Parathyroid adenoma (tissue), 2 donors: ENCODE data around the gene FAM241A.

Experiments
- H2AFZ ChIP-seq: fragments of 300-600 bp; sonication (generic); one replicate; pipeline ENCODE4 v1.7.0; 2017; ENCODE audit warnings: antibody characterized with exemption, mild to moderate bottlenecking
- H3K27ac ChIP-seq: fragments of 300-600 bp; sonication (generic); one replicate; pipeline ENCODE4 v1.7.0; 2017
- H3K27me3 ChIP-seq: fragments of 300-600 bp; sonication (generic); one replicate; pipeline ENCODE4 v1.7.0; 2017; ENCODE audit warnings: low read length; ENCODE audit not compliant: control insufficient read depth, insufficient read depth
- H3K36me3 ChIP-seq: fragments of 300-600 bp; sonication (generic); one replicate; pipeline ENCODE4 v1.7.0; 2017; ENCODE audit warnings: low read length; ENCODE audit not compliant: control insufficient read depth, insufficient read depth
- H3K4me1 ChIP-seq: fragments of 300-600 bp; sonication (generic); one replicate; pipeline ENCODE4 v1.7.0; 2017; ENCODE audit warnings: control low read depth
- H3K4me2 ChIP-seq: fragments of 300-600 bp; sonication (generic); one replicate; pipeline ENCODE4 v1.7.0; 2017; ENCODE audit warnings: low read length
- H3K4me3 ChIP-seq: fragments of 300-600 bp; sonication (generic); one replicate; pipeline ENCODE4 v1.7.0; 2017; ENCODE audit warnings: low read depth, low read length
- H3K79me2 ChIP-seq: fragments of 300-600 bp; sonication (generic); one replicate; pipeline ENCODE4 v1.7.0; 2017; ENCODE audit warnings: control low read depth
- H3K9ac ChIP-seq: fragments of 300-600 bp; sonication (generic); one replicate; pipeline ENCODE4 v1.7.0; 2017; ENCODE audit warnings: mild to moderate bottlenecking
- H3K9me3 ChIP-seq: fragments of 300-600 bp; sonication (generic); one replicate; pipeline ENCODE4 v1.7.0; 2017; ENCODE audit warnings: low read length; ENCODE audit not compliant: control insufficient read depth
- CTCF ChIP-seq: fragments of 300-600 bp; sonication (generic); IDR thresholded peaks from one replicate; pipeline ENCODE4 v1.7.0; 2017; ENCODE audit warnings: antibody characterized with exemption, mild to moderate bottlenecking
- donor health status: primary hyperparathyroidism.

The FAM241A gene

GRCh38 chr4:112130906-112131305, 14.3 kb upstream of the FAM241A start:
- no peaks in the 10 kb centered on the region for H3K4me1 ChIP-seq
- no peak for TF ChIP-seq CTCF
- H3K79me2 ChIP-seq: no peaks in the 10 kb centered on the region
- no peak overlapping the region for H3K4me2 ChIP-seq
- H3K27me3 ChIP-seq: no peaks in the 10 kb centered on the region
- no peak overlapping the region for H3K9ac ChIP-seq
- no peaks in the 10 kb centered on the region for H3K36me3 ChIP-seq
- H2AFZ ChIP-seq: peak overlapping the region; percentile 33
- H3K27ac ChIP-seq: no peak overlapping the region
- H3K9me3 ChIP-seq: no peaks in the 10 kb centered on the region
- H3K4me3 ChIP-seq: no peak overlapping the region

- H3K27me3 ChIP-seq: no peaks in the 10 kb centered on the region
- no peak overlapping the region for H3K27ac ChIP-seq
- no peak for TF ChIP-seq CTCF
Observed at GRCh38 chr4:112136551-112136950, 8.7 kb upstream of the FAM241A start.

GRCh38 chr4:112138538-112138937, 6.7 kb upstream of the FAM241A start:
- no peaks in the 10 kb centered on the region for H3K9me3 ChIP-seq
- H3K27ac ChIP-seq: no peak overlapping the region
- no peak overlapping the region for H2AFZ ChIP-seq
- no peaks in the 10 kb centered on the region for H3K27me3 ChIP-seq
- H3K9ac ChIP-seq: no peak overlapping the region
- H3K4me3 ChIP-seq: no peak overlapping the region
- no peaks in the 10 kb centered on the region for H3K4me1 ChIP-seq
- H3K79me2 ChIP-seq: no peaks in the 10 kb centered on the region
- H3K36me3 ChIP-seq: no peaks in the 10 kb centered on the region
- no peak for TF ChIP-seq CTCF
- no peak overlapping the region for H3K4me2 ChIP-seq

More at GRCh38 chr4:112136551-112136950, 8.7 kb upstream of the FAM241A start:
- Histone ChIP-seq H3K4me1 (no peaks in the 10 kb centered on the region), H3K9me3 (no peaks in the 10 kb centered on the region), H3K4me3 (no peak overlapping the region), H3K9ac (no peak overlapping the region), H3K36me3 (no peaks in the 10 kb centered on the region), H3K4me2 (no peak overlapping the region), H2AFZ (no peak overlapping the region), H3K79me2 (no peaks in the 10 kb centered on the region)

- Histone ChIP-seq H3K27ac (peak overlapping the region; percentile 47), H3K79me2 (no peaks in the 10 kb centered on the region), H2AFZ (no peak overlapping the region), H3K36me3 (no peaks in the 10 kb centered on the region), H3K9ac (no peak overlapping the region), H3K4me3 (no peak overlapping the region), H3K27me3 (no peaks in the 10 kb centered on the region), H3K4me1 (no peaks in the 10 kb centered on the region), H3K9me3 (no peaks in the 10 kb centered on the region), H3K4me2 (no peak overlapping the region)
- TF ChIP-seq CTCF: no peak
Observed at GRCh38 chr4:112140536-112140935, 4.7 kb upstream of the FAM241A start.

GRCh38 chr4:112141366-112142138, 3.7 kb upstream of the FAM241A start:
- Histone ChIP-seq H3K4me2 (no peak overlapping the region), H2AFZ (peak overlapping the region; percentile 52), H3K79me2 (no peaks in the 10 kb centered on the region), H3K27me3 (no peaks in the 10 kb centered on the region), H3K4me3 (no peak overlapping the region), H3K4me1 (no peaks in the 10 kb centered on the region), H3K9me3 (no peaks in the 10 kb centered on the region), H3K9ac (no peak overlapping the region), H3K36me3 (no peaks in the 10 kb centered on the region), H3K27ac (peak overlapping the region; percentile 47)
- no peak for TF ChIP-seq CTCF
